HepG2 (cell line): ENCODE data around the gene TTBK1. TPM values are rescaled to one million over a fixed set of nuclear protein-coding genes. Genes with fewer than 3 reads are reported as not detected.

Experiments
- ARNTL ChIP-seq: sonication (generic); formaldehyde crosslinking; IDR thresholded peaks from 2 replicates; pipeline ENCODE4 v1.4.0; 2020; ENCODE audit warnings: mild to moderate bottlenecking, missing genetic modification reagents
- CBX1 ChIP-seq: IDR thresholded peaks from one replicate; pipeline ENCODE4 v1.6.1; 2016; ENCODE audit warnings: antibody characterized with exemption, low read depth
- FOXC1 ChIP-seq: sonication (generic); formaldehyde crosslinking; IDR thresholded peaks from 2 replicates; pipeline ENCODE4 v1.8.0; 2022; ENCODE audit warnings: mild to moderate bottlenecking, missing genetic modification reagents, borderline replicate concordance
- HNRNPLL ChIP-seq: fragments of 200-400 bp; formaldehyde crosslinking; IDR thresholded peaks from 2 replicates; pipeline ENCODE4 v1.6.1; 2017; ENCODE audit warnings: mild to moderate bottlenecking, low read depth, low read length; ENCODE audit not compliant: poor library complexity, severe bottlenecking
- JARID2 ChIP-seq: sonication (generic); formaldehyde crosslinking; IDR thresholded peaks from 2 replicates; pipeline ENCODE4 v1.8.1; 2023; ENCODE audit warnings: missing genetic modification reagents, inconsistent platforms; ENCODE audit not compliant: insufficient replicate concordance
- KDM1A ChIP-seq: IDR thresholded peaks from 2 replicates; pipeline ENCODE4 v1.6.1; 2016; ENCODE audit warnings: missing compliant biosample characterization
- KDM5B ChIP-seq: sonication (generic); formaldehyde crosslinking; IDR thresholded peaks from 2 replicates; pipeline ENCODE4 v1.4.0; 2020; ENCODE audit warnings: missing genetic modification reagents, mild to moderate bottlenecking, borderline replicate concordance
- KLF6 ChIP-seq: IDR thresholded peaks from 2 replicates; pipeline ENCODE4 v1.8.0; 2016; ENCODE audit warnings: missing biosample characterization, missing genetic modification reagents
- LCORL ChIP-seq, 2 experiments: fragments of 450-650 bp in 1 of 2; sonication (generic) in 1 of 2; formaldehyde crosslinking in 1 of 2; IDR thresholded peaks; 2 replicates each; pipeline versions ENCODE4 v1.5.0 to v1.6.1; 2017 to 2020; ENCODE audit warnings: antibody characterized with exemption in 1 of 2, missing genetic modification reagents in 1 of 2
- MATR3 ChIP-seq: sonication (generic); formaldehyde crosslinking; IDR thresholded peaks from 2 replicates; pipeline ENCODE4 v1.4.0; 2020; ENCODE audit warnings: missing genetic modification reagents
- MLLT10 ChIP-seq: sonication (generic); formaldehyde crosslinking; IDR thresholded peaks from 2 replicates; pipeline ENCODE4 v1.4.0; 2020; ENCODE audit warnings: missing genetic modification reagents
- NFIC ChIP-seq: IDR thresholded peaks from 2 replicates; pipeline ENCODE4 v1.6.1; 2012; ENCODE audit warnings: mild to moderate bottlenecking, low read length, inconsistent platforms
- NFRKB ChIP-seq: fragments of 450-650 bp; IDR thresholded peaks from 2 replicates; pipeline ENCODE4 v1.6.1; 2017
- PRPF4 ChIP-seq: fragments of 200-400 bp; formaldehyde crosslinking; IDR thresholded peaks from 2 replicates; pipeline ENCODE4 v1.6.1; 2016; ENCODE audit warnings: low read length, low read depth; ENCODE audit not compliant: poor library complexity, severe bottlenecking
- REST ChIP-seq, 2 experiments: IDR thresholded peaks; 2 replicates each; pipeline ENCODE4 v1.6.1; 2011 to 2012; ENCODE audit warnings: low read length in 2 of 2, borderline replicate concordance in 1 of 2, low read depth in 1 of 2, mild to moderate bottlenecking in 1 of 2, moderate library complexity in 1 of 2
- RNF2 ChIP-seq: fragments of 450-650 bp; conservative IDR thresholded peaks from 2 replicates; pipeline ENCODE4 v1.6.1; 2016; ENCODE audit warnings: low read depth
- TFDP2 ChIP-seq: sonication (generic); formaldehyde crosslinking; IDR thresholded peaks from 2 replicates; pipeline ENCODE4 v1.4.0; 2020; ENCODE audit warnings: missing genetic modification reagents
- TP53 ChIP-seq: sonication (generic); formaldehyde crosslinking; conservative IDR thresholded peaks from 2 replicates; pipeline ENCODE4 v1.4.0; 2020; ENCODE audit warnings: missing genetic modification reagents
- ZBTB46 ChIP-seq: sonication (generic); formaldehyde crosslinking; IDR thresholded peaks from 2 replicates; pipeline ENCODE4 v1.4.0; 2020; ENCODE audit warnings: mild to moderate bottlenecking, missing genetic modification reagents, borderline replicate concordance
- ZNF20 ChIP-seq: sonication (generic); formaldehyde crosslinking; IDR thresholded peaks from 2 replicates; pipeline ENCODE4 v1.4.0; 2020; ENCODE audit warnings: mild to moderate bottlenecking, moderate library complexity, missing genetic modification reagents
- ZNF841 ChIP-seq: sonication (generic); formaldehyde crosslinking; IDR thresholded peaks from 2 replicates; pipeline ENCODE4 v1.8.1; 2023; ENCODE audit warnings: missing genetic modification reagents, borderline replicate concordance
- polyA plus RNA-seq, 8 experiments: library from polyadenylated mRNA; depleted of rRNA in 3 of 8; stranded (reverse) in 7 of 8; unstranded in 1 of 8; fragments of >200 nt; fragmentation: Illumina TruSeq in 4 of 8; extraction: Trizol in 4 of 8; gene quantifications; 2 replicates each; pipeline versions ENCODE4 v1.2.1 to v1.2.3, GENCODE V29; 2011 to 2016; ENCODE audit warnings: low read depth in 4 of 8, missing spikeins in 1 of 8, mixed read lengths in 1 of 8; ENCODE audit not compliant: insufficient read depth in 1 of 8
- total RNA-seq, 5 experiments: library from RNA; depleted of rRNA; stranded (reverse); fragments of >200 nt; fragmentation: Illumina TruSeq; extraction: Trizol; gene quantifications; 2 replicates each; pipeline ENCODE4 v1.2.3, GENCODE V29; 2016; ENCODE audit warnings: low read depth in 1 of 5

Gene TTBK1
- total and polyA plus RNA-seq, 2 of the 13 experiments (the other 11 are each of a cell fraction or from before 2014, with no cell fraction given): 0.24 to 0.33 TPM

DNA sequence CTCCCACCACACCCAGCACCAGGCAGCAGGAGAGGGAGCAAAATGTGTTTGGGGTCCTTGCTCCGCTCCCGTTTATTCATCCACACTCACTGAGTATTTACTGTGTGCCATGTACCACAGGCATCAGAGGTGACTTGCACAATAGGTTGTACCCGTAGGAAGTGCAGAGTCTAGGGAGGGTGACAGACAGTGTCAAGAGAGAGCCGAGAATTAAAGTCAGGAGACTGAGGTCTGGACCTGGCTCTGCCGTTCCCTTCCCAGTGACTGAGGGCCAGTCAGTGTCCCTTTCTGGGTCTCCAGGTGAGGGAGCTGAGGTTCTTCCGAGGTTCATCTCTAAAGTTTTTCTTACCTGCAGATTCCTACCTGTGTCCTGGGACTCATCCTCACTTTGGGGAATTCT, 22.3 kb downstream of the TTBK1 start (continued):
- TF ChIP-seq REST (IDR thresholded peaks at IDR 0.05; ENCODE audit: borderline replicate concordance in 1 of 2, low read depth in 1 of 2, low read length in 2 of 2): no peak
- no peak for TF ChIP-seq ZBTB46
- TF ChIP-seq ARNTL (CRISPR knock-in tag): no peak
- TF ChIP-seq NFRKB: no peak
- TF ChIP-seq KDM5B (CRISPR knock-in tag): no peak
- no peak for TF ChIP-seq MATR3
- no peak for TF ChIP-seq RNF2
- no peak for TF ChIP-seq JARID2 (CRISPR knock-in tag)
- no peak for TF ChIP-seq PRPF4
- no peak for TF ChIP-seq MLLT10
- TF ChIP-seq LCORL (IDR thresholded peaks at IDR 0.05): no peak
- no peak for TF ChIP-seq LCORL (CRISPR knock-in tag; IDR thresholded peaks at IDR 0.05)
- no peak for TF ChIP-seq KLF6 (CRISPR knock-in tag)
- no peak for TF ChIP-seq HNRNPLL
- no peak for TF ChIP-seq FOXC1 (CRISPR knock-in tag)
- TF ChIP-seq CBX1: no peak
- TF ChIP-seq TFDP2 (CRISPR knock-in tag): no peak
- no peak for TF ChIP-seq NFIC
- TF ChIP-seq ZNF841 (CRISPR knock-in tag): no peak
- no peak for TF ChIP-seq TP53 (CRISPR knock-in tag)
- peak; percentile 32; the same call in 1 of the 2 replicates for TF ChIP-seq KDM1A
- TF ChIP-seq ZNF20 (CRISPR knock-in tag): no peak
